Activated CD4-positive, alpha-beta T cell treated with anti-CD3 and anti-CD28 coated beads, Interleukin-2, amount 50 U/mL, for 48 hours (primary cell): ENCODE measurements around the gene KIR3DL2.
"Not testable (repeated sequence)": the region's sequence is repeated elsewhere in the genome, so short reads cannot be mapped to it uniquely, and the experiment has no call there.

Experiments used
- DNase-seq, 2 experiments: peaks; one replicate each; pipeline ENCODE4 v3.0.0-alpha.2; 2020

KIR3DL2 gene

GRCh38 chr19:54873990-54874389, 23.7 kb downstream of the KIR3DL2 start, which contains the start of gene FCAR:
TSS of gene FCAR (plus strand) at chr19:54874235. CDS start at chr19:54874290, 55 bp downstream.
- DNase-seq, result no peak

- DNase-seq, result no peak
These were observed 25.3 kb downstream of the KIR3DL2 start for GRCh38 chr19:54875506-54875905.

- no peak for DNase-seq
These were observed 27.2 kb downstream of the KIR3DL2 start for GRCh38 chr19:54877471-54877870.

DNA sequence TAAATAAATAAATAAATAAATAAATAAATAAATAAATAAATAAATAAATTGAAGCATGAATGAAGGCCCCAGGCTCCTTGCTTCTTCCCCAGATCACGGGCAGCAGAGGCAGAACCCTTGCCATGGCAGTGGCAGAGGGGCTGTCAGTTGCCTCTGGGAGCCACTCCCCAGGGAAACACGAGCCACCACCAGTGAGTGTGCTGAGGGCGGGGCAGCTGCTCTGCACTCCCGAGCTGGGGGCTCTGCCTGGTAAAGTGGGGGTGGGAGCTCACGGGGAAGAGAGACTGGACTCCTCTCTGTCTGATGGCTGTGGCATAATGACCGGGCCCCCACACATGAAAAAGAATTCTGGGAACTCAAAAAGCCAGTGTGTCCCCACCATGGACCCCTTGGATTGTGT, 31.6 kb downstream of the KIR3DL2 start:
- DNase-seq, result no peak

GRCh38 chr19:54882758-54883157, 32.5 kb downstream of the KIR3DL2 start:
- no peak for DNase-seq

- DNase-seq, result no peak
These were observed 33.0 kb downstream of the KIR3DL2 start for GRCh38 chr19:54883228-54883627.

GRCh38 chr19:54888239-54888638, 38.0 kb downstream of the KIR3DL2 start:
- no peak for DNase-seq

DNA sequence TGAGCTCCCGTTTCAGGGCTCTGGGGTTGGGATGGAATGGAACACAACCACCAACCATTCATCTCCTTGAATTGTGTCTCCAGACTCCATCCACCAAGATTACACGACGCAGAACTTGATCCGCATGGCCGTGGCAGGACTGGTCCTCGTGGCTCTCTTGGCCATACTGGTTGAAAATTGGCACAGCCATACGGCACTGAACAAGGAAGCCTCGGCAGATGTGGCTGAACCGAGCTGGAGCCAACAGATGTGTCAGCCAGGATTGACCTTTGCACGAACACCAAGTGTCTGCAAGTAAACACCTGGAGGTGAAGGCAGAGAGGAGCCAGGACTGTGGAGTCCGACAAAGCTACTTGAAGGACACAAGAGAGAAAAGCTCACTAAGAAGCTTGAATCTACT, 39.3 kb downstream of the KIR3DL2 start:
- DNase-seq, result no peak

- no peak for DNase-seq
These were observed 43.2 kb downstream of the KIR3DL2 start for GRCh38 chr19:54893406-54893805.

DNA sequence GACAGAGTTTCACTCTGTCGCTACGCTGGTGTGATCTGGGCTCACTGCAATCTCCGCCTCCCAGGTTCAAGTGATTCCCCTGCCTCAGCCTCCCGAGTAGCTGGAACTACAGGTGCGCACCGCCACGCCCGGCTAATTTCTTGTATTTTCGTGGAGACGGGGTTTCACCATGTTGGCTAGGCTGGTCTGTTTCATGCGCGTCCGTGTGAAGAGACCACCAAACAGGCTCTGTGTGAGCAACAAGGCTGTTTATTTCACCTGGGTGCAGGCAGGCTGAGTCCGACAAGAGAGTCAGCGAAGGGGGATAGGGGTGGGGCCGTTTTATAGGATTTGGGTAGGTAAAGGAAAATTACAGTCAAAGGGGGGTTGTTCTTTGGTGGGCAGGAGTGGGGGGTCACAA, 43.9 kb downstream of the KIR3DL2 start:
- not testable (repeated sequence) for DNase-seq

GRCh38 chr19:54896036-54896435, 45.8 kb downstream of the KIR3DL2 start:
- DNase-seq, result no peak

DNA sequence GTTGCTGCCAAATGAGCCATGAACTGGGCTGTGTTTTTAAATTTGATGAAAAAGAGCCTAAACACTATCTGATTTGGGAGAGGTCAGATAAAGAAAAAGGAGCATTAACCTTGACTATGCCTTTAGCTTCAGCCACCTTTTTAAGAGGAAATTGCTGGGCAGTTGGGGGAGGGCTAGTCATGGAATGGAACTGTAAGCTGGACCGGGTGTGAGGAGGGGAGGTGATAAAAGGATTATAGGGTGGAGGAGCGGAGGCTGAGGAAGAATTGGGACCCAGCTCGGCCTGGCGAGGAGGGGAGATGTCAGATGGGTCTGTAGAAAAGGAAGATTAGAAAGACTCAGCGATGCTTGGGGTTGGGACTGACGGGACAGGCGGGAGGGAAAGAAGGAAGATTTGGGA, 48.4 kb downstream of the KIR3DL2 start:
- DNase-seq, result not testable (repeated sequence)

GRCh38 chr19:54899646-54900045, 49.4 kb downstream of the KIR3DL2 start:
- DNase-seq, result not testable (repeated sequence)

- DNase-seq, result not testable (repeated sequence)
These were observed 50.9 kb downstream of the KIR3DL2 start for GRCh38 chr19:54901153-54901552.

DNA sequence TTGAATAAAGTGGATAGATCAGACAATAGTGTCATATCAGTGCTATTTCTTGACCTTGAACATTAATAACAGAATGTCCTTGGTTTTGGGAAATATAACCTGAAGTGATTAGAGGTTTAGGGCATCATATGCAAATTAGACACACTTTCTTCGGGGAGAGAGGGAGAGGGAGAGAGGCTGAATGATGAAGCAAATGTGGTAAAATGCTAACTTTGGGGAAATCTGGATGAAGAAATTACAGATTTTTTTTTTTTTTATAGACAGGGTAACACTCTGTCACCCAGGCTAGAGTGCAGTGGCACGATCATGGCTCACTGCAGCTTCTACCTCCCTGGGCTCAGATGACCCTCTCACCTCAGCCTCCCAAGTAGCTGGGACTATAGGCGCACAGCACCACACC, 51.8 kb downstream of the KIR3DL2 start:
- no peak for DNase-seq

- no peak for DNase-seq
These were observed 53.1 kb downstream of the KIR3DL2 start for GRCh38 chr19:54903303-54903702.

GRCh38 chr19:54904261-54904660, 54.0 kb downstream of the KIR3DL2 start:
- not testable (repeated sequence) for DNase-seq

- DNase-seq, result no peak
These were observed 55.2 kb downstream of the KIR3DL2 start for GRCh38 chr19:54905421-54905802.

DNA sequence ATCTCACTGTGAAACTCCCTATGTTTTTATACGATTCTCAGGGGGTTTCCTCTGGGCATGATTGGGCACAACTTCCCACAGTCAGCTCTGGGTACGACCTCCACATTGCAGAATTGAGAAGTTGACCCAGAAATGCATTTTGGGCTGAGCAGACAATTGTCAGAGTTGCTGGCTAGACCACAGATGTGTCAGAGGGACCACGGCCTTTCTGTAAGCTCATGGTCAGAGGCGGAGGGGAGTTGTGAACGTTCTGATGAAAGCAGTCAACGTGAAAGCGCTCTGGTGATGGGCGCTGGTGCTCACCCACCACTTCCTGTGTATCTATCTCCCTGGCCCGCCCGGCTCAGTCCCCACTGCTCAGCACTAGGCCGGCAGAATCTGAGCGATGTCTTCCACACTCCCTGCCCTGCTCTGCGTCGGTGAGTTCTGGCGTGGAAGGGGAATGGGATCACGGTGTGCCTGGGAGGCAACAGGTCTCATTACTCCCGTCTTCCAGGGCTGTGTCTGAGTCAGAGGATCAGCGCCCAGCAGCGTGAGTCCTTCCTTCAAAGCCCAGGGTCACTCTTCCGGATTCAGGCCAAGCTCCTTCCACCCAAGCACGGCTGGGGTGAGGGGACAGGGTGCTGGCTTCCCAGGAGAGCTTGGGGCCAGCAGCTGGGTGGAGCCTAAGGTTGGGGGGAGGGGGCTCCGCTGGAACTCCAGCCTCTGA, 55.7 kb downstream of the KIR3DL2 start, which contains the start of gene NCR1:
Gene NCR1, plus strand, starts transcription at position 346 of the 709 bp plus-strand sequence. Its CDS starts 40 bp downstream, at position 386.
- DNase-seq, result no peak

GRCh38 chr19:54906819-54907218, 56.6 kb downstream of the KIR3DL2 start:
- DNase-seq, result no peak

DNA sequence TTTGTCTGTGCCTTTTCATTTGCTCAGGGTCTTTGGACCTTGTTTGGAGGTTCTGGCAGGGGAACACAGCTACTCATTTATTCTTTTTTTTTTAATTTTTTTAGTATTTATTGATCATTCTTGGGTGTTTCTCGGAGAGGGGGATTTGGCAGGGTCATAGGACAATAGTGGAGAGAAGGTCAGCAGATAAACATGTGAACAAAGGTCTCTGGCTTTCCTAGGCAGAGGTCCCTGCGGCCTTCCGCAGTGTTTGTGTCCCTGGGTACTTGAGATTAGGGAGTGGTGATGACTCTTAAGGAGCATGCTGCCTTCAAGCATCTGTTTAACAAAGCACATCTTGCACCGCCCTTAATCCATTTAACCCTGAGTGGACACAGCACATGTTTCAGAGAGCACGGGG, 57.7 kb downstream of the KIR3DL2 start:
- not testable (repeated sequence) for DNase-seq
